Neural progenitor cell (in vitro differentiated cells): ENCODE results near the gene IGFBP6.

Experiments
- CTCF ChIP-seq: fragments of 200-600 bp; sonication (generic); IDR thresholded peaks from 2 replicates; pipeline ENCODE4 v1.5.1; 2017; ENCODE audit warnings: antibody characterized with exemption, mild to moderate bottlenecking
- EZH2 ChIP-seq: fragments of 200-600 bp; sonication (generic); IDR thresholded peaks from 2 replicates; pipeline ENCODE4 v1.6.1; 2017; ENCODE audit warnings: antibody characterized with exemption, mild to moderate bottlenecking, moderate library complexity
- EZH2phosphoT487 ChIP-seq: fragments of 200-600 bp; sonication (generic); IDR thresholded peaks from 2 replicates; pipeline ENCODE4 v1.6.1; 2017; ENCODE audit warnings: antibody characterized with exemption

GRCh38 chr12:53052419-53053217 is 44.8 kb upstream of the IGFBP6 start:
- TF ChIP-seq CTCF (no peak), EZH2phosphoT487 (no peak), EZH2 (no peak)
